NCI-H345 treated with DMSO at 0.1 percent for 48 hours (cell line): ENCODE data around the gene DNAAF5.

Source experiments
- DNase-seq: peaks from one replicate; lab custom pipeline; 2025; ENCODE audit not compliant: unreplicated experiment; lab: John Stamatoyannopoulos, UW

The DNAAF5 gene

GRCh38 chr7:765383-765782, 38.9 kb downstream of the DNAAF5 start:
- DNase-seq = no peak

- DNase-seq = no peak
These were observed 41.1 kb downstream of the DNAAF5 start for GRCh38 chr7:767580-767940.

- no peak for DNase-seq
These were observed 41.6 kb downstream of the DNAAF5 start for GRCh38 chr7:767941-768731.

GRCh38 chr7:768881-769504, 42.5 kb downstream of the DNAAF5 start:
- DNase-seq = no peak

DNA sequence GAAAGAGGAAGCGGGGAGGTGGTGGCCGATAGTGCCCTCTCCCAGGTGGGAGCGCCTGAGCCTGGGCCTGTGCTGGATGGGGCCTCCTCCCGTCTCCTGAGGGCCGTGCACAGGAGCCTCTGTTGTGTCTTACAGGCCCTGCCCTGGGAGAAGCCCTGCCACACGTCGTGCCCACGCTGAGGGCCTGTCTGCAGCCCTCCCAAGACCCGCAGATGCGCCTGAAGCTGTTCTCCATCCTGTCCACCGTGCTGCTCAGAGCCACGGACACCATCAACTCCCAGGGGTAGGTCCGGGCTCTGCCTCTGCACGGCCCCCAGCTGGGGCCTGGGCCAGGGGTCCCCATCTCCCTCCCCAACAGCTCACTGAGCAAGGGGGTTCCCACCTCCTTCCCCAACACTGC, 43.8 kb downstream of the DNAAF5 start:
- no peak for DNase-seq

- DNase-seq = no peak
These were observed 44.3 kb downstream of the DNAAF5 start for GRCh38 chr7:770741-771166.

DNA sequence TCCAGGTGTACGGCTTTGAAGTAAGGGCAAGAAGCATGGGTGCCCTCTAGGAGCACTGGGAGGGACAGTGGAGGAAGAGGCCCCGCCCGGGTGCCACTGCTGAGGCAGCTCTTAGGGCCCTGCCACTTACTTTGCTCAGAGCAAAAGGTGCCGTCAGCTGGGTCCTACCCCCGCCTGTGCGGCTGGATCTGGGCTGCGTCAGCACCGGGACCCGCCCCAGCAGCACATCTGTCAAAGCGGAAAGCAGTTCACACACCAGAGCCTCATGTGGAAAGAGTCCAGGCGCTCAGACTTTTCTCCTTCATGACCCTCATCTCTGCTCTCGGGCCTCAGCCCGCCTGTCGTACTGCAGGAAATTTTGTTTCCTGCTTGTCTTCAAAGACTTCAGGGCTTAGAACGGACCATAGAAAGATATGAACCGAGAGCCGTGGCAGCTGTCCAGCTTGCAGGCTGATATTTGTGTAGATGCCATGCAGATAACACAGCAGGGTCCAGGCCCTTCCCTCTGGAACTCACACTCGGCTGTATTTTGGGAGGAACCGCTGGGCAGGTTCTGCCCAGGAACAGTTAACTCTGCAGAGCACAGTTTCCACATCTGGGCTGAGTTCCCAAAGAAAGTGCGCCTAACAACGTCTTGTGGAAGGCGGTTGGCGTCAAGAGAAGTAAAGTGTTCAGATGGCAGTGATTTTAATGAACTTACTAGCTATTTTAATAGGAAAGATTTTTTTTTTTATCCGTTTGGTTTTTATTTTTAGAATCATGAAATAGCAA, 44.9 kb downstream of the DNAAF5 start:
- DNase-seq = no peak

DNA sequence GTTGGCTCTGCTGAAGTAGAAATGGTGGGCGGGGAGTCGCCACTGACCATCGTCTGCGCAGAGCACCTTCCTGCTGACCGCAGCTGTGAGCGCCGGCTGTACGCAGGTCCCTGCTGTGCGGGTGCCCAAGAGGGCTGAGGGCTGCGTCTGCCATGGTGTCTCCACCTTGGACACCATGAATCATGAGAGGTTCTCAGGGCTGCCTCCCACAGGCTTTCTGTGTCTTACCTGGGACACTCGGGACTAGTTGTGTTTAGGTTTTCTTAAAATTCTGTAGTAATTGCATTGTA, 45.5 kb downstream of the DNAAF5 start:
- no peak for DNase-seq

GRCh38 chr7:772392-772791, 45.9 kb downstream of the DNAAF5 start:
- DNase-seq = no peak

DNA sequence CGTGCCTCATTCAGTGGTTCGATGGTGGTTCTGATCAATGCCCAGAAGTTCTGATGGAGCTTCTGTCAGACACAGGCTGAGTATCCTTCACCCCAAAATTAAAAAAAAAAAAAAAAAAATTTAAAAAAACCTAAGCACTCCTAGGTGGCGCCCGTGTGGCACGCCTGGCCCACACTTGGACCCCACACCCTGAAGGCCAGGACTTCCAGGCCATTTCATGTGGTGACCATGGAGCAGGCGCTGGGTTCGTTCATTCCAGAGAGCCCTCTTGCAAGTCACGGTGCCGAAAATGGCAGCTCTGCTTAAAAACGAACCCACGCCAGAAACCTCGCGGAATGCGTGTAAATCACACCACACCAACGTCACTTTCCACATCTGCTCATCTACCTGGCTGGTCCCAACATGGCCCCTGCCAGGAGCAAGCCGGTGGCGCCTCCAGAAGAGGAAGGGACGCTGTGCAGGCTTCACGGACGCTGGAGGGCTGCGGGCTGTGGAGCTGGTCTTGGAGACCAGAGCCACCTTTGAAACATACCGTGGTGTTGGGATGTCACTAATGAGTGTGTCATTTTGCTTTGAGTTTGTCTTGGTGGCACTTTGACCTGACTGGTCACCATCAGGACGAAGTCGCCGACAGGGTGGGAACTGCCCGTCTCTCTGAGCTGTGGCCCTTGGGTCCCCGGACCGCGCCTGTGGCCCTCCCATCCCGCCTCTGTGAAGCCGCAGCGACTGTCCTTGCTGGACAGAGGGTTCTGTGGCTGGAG, 46.5 kb downstream of the DNAAF5 start:
- DNase-seq = no peak

DNA sequence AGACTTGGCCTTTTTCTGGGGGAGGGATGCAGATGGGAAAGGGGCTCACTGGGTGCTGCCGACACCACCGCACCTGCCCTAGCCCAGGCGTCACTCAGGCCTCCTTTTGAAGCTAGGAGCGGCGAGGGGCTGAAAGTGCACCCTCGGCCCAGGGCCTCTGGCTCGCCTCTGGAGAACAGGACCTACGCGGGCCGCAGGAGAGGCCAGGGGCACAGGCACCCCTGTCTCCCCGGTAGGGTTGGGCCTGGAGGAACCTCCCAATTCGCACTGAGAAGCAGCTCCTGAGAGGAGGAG, 47.1 kb downstream of the DNAAF5 start:
- DNase-seq = no peak

DNA sequence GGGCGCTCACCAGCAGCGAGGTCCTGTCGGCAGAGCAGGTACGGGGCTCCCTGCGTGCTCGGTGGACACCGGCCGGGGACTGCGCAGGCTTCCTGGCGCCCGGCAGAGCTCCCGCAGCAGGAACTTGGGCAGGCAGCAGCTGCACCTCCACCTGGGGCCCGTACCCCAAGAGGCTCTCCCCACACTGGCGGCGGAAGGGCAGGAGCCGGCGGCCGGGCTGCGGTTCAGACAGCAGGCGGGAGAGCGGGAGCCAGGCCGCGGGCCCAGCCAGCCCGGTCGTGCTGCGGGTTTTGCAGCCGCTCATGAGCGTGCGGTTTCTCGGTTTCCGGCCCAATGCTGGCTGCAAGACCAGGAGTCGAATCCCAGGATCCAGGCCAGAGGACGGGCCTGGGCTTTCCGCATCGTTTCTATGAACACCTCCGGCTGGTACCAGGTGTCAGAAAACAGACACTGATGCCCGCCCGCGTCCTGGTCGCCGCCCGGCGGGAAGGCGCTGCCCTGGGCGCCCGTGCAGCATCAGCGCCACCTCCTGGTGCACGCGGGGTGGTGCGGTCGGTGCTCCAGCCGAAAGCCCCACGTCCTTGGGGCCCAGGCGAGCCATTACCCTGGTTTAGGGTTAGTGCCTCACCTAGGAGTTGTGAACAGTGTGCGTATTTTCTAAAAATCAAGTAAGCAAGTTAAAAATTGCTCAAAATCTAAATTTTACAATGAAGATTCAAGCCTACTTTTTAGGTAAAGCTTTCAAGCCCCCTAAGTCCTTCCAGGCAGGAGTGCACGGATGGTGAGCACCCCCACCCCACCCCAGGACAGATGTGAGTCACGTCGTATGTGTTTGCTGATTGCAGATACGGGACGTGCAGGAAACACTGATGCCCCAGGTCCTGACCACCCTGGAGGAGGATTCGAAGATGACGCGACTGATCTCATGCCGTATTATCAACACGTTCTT, 47.9 kb downstream of the DNAAF5 start:
- no peak for DNase-seq

GRCh38 chr7:776381-776780, 49.9 kb downstream of the DNAAF5 start:
- DNase-seq = no peak

GRCh38 chr7:776992-777727, 50.7 kb downstream of the DNAAF5 start:
- no peak for DNase-seq

DNA sequence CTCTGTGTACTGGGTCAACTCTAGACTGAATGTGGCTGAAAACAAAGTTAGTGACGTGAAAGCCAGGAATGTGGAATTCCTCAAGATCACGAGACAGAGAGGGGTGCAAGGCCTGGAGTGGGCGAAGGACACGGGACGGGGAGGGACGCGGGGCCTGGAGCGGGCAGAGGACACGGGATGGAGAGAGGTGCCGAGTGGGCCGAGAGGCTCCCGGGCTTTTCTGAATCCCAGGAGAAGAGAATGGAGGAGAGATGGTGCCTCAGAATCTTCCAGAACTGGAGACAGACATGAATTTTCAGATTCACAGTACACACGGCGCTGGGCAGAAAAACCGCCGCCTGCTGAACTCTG, 51.2 kb downstream of the DNAAF5 start:
- DNase-seq = no peak

DNA sequence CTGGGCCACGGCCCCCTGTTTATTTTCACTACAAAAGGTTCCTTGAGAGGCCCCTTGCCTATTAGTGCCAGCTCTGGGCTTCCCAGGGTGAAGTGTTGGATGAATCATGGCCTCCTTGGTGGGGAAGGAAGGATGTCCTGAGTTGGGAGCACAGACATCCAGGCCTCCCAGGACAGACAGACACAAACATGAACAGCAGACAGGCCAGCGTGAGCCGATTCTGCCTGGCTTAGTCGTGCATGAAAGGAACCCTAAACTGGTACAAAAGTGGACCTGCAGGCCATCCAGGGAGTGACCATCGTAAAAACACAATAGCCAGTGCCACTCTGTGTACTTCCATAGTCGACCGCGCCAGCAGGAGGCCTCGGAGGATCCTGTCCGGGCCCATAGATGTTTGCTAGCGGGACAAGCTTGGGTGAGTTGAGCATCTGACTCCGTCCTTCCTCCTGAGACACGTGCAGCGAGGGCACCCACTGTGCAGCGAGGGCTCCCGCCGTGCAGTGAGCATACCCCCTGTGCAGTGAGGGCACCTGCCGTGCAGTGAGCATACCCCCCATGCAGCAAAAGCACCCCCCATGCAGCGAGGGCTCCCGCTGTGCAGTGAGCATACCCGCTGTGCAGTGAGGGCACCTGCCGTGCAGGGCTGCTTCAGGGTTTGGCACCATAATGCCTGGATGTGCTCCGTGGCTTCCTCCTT, 51.9 kb downstream of the DNAAF5 start:
- peak; percentile 88 for DNase-seq

DNA sequence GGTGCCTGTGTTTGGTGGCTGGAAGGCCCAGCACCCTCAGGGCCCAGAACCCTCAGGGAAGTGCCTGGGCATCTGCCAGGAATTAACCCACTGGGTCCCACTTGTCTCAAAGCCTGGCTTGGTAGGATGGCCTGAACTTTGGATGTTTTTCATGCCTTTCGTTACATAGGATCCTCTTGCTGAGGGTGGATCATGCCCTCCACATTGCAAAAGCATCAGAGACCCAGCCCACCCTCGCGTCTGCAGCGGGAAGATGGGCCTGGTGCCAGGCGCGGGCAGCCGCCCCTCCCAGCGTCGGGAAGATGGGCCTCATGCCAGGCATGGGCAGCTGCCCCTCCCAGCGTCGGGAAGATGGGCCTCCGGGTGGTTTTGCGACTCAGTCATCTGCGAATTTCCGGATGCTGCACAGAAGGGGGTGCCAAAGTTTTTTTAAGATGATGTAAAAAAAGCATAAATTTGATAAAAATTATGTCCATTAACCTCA, 52.5 kb downstream of the DNAAF5 start:
- DNase-seq = peak; percentile 88

- DNase-seq = peak; percentile 49
These were observed 53.0 kb downstream of the DNAAF5 start for GRCh38 chr7:779480-779879.

- no peak for DNase-seq
These were observed 53.6 kb downstream of the DNAAF5 start for GRCh38 chr7:780081-780480.
